Lower lobe of right lung (tissue), 2 donors: ENCODE results near the gene PTRHD1. TPM values are rescaled to one million over a fixed set of nuclear protein-coding genes. Genes with fewer than 3 reads are reported as not detected.

ENCODE experiments used
- ATAC-seq, 2 donors: fragments of 200-7000 bp; cut with Tn5 transposase; one replicate each; pipeline ENCODE4 v1.9.1; 2020 to 2022; ENCODE audit warnings: mild to moderate bottlenecking in 2 of 2, moderate library complexity in 2 of 2
- DNase-seq: peaks from one replicate; pipeline ENCODE4 v3.0.0-alpha.2; 2020
- H3K27ac ChIP-seq: fragments of 200-600 bp; one replicate; pipeline ENCODE4 v1.8.0; 2022
- H3K27me3 ChIP-seq: fragments of 200-600 bp; one replicate; pipeline ENCODE4 v1.8.0; 2022; ENCODE audit warnings: low read depth
- H3K36me3 ChIP-seq: fragments of 200-600 bp; one replicate; pipeline ENCODE4 v1.8.0; 2022; ENCODE audit warnings: mild to moderate bottlenecking
- H3K4me1 ChIP-seq: fragments of 200-600 bp; one replicate; pipeline ENCODE4 v1.8.0; 2022
- H3K4me3 ChIP-seq: fragments of 200-600 bp; one replicate; pipeline ENCODE4 v1.8.0; 2022; ENCODE audit warnings: mild to moderate bottlenecking
- H3K9me3 ChIP-seq: fragments of 200-600 bp; one replicate; pipeline ENCODE4 v1.8.0; 2022
- intact Hi-C: fragments of 100-400 bp; cut with DNase I; formaldehyde crosslinking; loops from one replicate; pipeline ENCODE4 v1.11.0; 2022
- total RNA-seq: library from RNA; stranded (reverse); fragmentation: NEBNext Ultra II Directional; extraction: Animal tissue kit (Norgen Biotek cat#: 25700); gene quantifications from one replicate; pipeline ENCODE4 v1.2.1, GENCODE V29; 2021
- TF ChIP-seq, protein P1 (sequence below): fragments of 200-600 bp; IDR thresholded peaks from one replicate; pipeline ENCODE4 v1.8.0; 2022; ENCODE audit warnings: antibody characterized with exemption, mild to moderate bottlenecking
- donor health status: DM: no; HTN: yes; CAD: no; lungs with severe emphysema.

Gene PTRHD1
- total RNA-seq, 1 donor from 2014 or later = 24.6 TPM

GRCh38 chr2:24821433-24821891, 28.3 kb upstream of the PTRHD1 start:
- intact Hi-C loops = no loop called here
- no peak for ATAC-seq
- H3K4me1 ChIP-seq = no peaks in the 10 kb centered on the region
- DNase-seq = no peak
- H3K36me3 ChIP-seq = peaks cover 31% of the 10 kb centered on the region
- TF ChIP-seq, protein P1, sequence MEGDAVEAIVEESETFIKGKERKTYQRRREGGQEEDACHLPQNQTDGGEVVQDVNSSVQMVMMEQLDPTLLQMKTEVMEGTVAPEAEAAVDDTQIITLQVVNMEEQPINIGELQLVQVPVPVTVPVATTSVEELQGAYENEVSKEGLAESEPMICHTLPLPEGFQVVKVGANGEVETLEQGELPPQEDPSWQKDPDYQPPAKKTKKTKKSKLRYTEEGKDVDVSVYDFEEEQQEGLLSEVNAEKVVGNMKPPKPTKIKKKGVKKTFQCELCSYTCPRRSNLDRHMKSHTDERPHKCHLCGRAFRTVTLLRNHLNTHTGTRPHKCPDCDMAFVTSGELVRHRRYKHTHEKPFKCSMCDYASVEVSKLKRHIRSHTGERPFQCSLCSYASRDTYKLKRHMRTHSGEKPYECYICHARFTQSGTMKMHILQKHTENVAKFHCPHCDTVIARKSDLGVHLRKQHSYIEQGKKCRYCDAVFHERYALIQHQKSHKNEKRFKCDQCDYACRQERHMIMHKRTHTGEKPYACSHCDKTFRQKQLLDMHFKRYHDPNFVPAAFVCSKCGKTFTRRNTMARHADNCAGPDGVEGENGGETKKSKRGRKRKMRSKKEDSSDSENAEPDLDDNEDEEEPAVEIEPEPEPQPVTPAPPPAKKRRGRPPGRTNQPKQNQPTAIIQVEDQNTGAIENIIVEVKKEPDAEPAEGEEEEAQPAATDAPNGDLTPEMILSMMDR = no peak
- no peak overlapping the region for H3K4me3 ChIP-seq
- no peaks in the 10 kb centered on the region for H3K27me3 ChIP-seq
- no peaks in the 10 kb centered on the region for H3K9me3 ChIP-seq
- H3K27ac ChIP-seq = no peak overlapping the region

DNA sequence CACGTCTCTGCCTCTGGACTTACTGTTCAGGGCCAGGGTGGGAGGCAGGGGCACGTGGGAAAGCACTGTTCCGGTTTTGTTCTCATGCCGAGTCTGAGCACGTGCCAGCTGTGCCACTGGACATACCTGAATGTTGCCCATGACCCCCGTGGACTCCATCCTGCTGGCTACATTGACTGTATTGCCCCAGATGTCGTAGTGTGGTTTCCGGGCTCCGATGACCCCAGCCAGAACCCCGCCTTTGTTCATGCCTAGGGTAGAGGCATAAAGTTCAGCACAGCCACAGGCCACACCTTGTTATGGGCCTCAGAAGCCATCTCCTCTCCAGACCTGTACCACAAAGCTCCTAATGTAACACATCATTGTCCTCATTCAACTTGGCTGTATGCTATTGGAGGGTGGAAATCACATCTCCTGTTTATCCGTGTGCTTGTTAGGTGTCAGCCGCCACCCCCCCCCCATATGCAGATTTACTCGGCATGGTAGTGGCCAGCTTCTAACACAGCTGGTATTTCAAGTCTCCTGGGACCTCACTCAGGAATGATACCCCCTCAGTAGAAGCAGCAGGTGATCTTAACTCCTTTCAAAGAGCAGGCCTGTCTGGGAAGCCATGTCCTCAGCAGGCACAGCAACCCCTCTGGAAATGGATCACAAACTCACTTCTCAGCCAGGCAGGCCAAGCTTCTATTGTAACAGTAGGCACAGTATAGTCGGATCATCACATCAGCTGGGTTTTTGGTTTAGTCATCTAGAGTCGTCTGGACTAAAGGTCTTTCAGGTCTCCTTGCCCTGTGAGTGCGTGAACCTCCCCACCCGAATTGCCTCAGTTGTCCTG, 27.6 kb upstream of the PTRHD1 start:
- Histone ChIP-seq H3K36me3 (peaks cover 35% of the 10 kb centered on the region), H3K4me3 (no peak overlapping the region), H3K4me1 (no peaks in the 10 kb centered on the region), H3K9me3 (no peaks in the 10 kb centered on the region), H3K27ac (no peak overlapping the region), H3K27me3 (no peaks in the 10 kb centered on the region)
- intact Hi-C loops = no loop called here
- ATAC-seq (no peak), DNase-seq (no peak)
- TF ChIP-seq, protein P1 = no peak

GRCh38 chr2:24820175-24820513, 27.0 kb upstream of the PTRHD1 start:
- Histone ChIP-seq H3K27ac (no peak overlapping the region), H3K9me3 (no peaks in the 10 kb centered on the region), H3K4me1 (no peaks in the 10 kb centered on the region), H3K4me3 (no peak overlapping the region), H3K36me3 (peaks cover 42% of the 10 kb centered on the region), H3K27me3 (no peaks in the 10 kb centered on the region)
- TF ChIP-seq, protein P1 = no peak
- no peak for DNase-seq
- no peak for ATAC-seq
- intact Hi-C loops = no loop called here

DNA sequence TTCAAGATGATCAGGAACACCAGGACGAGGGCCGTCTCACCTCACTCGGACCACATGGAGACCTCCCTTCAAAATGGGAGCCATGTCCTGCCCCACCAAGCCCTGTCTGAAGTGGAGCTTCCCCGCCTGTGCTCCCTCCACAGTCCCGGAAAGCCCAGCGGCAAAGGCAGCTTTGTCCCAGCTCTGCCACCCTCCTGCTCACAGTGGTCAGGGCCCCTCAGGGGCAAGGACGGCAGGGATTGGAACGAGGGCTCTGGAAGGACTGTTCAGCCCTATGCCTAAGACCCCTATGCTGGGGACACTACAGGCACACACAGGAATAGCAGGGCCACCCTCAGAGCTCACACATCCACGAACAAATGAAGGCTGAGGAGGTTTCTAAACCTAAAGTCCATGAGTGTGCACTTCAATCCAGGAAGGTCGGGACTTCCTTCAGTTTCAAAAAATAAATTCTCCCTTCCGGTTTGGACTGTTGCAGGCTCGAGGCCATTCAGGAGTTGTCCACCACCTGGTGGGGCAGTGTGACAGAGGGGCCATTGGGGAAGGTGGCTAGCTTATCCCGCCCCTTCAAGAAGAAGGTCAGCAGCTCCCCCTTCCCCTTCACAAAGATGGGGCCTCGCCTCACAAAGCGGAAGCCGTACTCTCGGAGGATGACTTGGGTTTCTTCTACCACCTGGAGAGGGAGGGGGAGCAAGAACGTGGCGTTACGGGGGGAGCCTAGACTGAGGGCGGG, 26.4 kb upstream of the PTRHD1 start:
- H3K9me3 ChIP-seq = no peaks in the 10 kb centered on the region
- TF ChIP-seq, protein P1 = no peak
- H3K36me3 ChIP-seq = peaks cover 44% of the 10 kb centered on the region
- no peak for DNase-seq
- H3K27ac ChIP-seq = no peak overlapping the region
- no peaks in the 10 kb centered on the region for H3K4me1 ChIP-seq
- H3K27me3 ChIP-seq = no peaks in the 10 kb centered on the region
- H3K4me3 ChIP-seq = no peak overlapping the region
- no peak for ATAC-seq
- intact Hi-C loops = no loop called here

DNA sequence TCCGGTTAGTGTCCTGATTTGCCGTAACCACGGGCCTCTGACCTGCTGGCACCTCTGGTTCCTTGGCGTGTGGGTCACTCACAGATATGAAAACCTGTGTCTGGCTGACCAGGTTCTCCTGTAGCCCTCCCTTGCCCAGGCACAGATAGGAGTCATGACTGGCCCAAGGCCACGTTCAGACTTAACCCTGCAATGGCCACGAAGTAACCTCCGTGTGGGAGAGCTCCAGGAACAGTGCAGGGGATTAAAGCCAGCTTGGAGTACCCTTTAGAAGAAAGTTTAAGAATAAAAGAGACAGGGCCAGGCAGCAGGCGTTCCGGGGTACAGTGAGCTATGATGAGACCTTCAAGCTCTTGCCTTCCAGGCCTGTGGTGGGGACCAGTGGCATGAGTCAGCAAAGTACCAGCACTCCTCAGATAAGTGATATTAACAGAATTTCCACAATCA, 25.6 kb upstream of the PTRHD1 start:
- DNase-seq (no peak), ATAC-seq (no peak)
- H3K36me3 ChIP-seq = peaks cover 44% of the 10 kb centered on the region
- H3K27ac ChIP-seq = no peak overlapping the region
- TF ChIP-seq, protein P1 = no peak
- no peak overlapping the region for H3K4me3 ChIP-seq
- intact Hi-C loops = no loop called here
- H3K9me3 ChIP-seq = no peaks in the 10 kb centered on the region
- no peaks in the 10 kb centered on the region for H3K4me1 ChIP-seq
- no peaks in the 10 kb centered on the region for H3K27me3 ChIP-seq
